Fibroblast of upper back skin (primary cell): ENCODE data around the gene CTBS.

Experiments used
- DNase-seq: peaks from one replicate; pipeline ENCODE4 v3.0.0-alpha.2; 2013

Gene CTBS

DNA sequence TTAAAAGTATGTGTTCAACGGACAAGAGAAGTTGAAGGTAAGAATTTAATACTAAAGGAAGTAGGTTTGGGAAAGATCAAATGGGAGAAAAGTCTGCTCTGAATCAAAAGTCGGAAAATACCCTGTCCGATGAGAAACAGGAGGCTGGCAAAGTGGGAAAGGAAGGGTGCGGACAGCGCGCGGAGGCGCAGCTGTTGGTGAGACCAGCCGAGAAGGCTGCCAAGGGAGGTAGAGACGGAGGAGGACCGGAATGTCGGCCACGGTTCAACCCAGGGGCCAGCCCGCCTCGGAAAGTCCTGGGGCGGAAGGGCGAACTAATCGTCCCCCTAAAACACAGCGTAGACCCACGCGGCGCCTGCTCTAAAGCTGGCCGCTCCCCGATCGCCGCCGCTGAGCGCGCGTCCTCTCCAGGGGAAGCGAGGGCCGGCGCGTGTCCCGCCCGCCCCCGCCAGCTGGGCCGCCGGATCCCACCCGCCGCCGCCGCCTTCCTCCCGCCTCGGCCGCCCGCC is 68.7 kb downstream of the CTBS start:
- DNase-seq, result peak; percentile 58

DNA sequence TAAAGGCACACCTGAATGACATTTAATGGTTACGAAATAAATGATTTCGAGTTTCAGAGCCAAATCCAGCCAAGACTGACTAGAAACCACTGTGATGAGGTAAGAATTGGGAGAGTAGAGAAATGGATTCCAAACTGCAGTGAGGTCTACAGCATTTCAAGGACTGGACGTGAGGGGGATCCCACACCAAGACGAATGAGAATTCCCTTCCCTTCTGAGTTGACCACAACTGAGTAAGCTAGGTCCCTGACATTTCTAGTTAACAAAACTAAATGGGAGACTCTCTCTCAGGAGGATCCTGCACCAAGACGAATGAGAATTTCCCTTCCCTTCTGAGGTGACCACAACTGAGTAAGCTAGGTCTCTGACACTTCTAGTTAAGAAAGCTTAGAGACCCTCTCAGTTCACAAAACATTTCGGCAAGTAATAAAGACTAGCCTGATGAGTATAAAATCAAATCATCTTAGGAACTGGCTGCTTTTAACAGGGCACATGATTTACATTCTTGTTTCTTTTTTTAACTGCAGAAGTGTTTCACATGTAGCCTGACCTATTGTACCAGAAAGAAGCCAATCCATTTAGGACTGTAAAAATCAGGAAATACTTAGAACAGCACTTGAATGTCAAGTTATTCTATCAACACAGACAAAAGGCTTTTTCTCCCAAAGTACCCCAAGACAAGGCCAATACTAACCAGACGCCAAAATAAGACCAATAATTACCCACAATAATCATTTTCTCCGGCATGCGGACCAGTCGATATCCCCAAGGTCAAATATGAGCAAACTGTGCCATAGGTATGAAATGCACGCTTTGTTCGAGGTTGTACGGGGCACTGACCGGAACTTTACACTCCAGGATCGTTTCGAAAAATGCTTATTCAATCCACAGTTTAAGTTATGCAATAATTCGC is 69.4 kb downstream of the CTBS start:
- DNase-seq, result peak; percentile 79

DNA sequence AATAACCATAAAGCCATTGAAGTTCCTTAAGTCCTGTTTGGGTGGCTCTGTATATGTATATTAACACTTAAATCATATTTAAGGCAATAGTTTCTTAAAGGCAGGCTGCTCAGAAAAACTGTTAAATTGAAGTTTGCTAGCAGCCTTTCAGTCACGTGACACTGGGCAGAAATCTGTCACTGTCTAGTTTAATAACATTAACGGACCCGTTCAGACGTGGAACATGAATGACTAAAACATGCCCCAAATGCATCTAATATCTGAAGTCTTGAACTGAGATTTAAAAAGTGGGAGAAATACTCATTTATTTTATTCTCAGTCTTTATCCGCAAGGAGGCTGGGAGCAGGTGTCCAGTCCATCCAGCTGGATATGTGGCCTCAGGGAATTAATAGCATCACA is 71.3 kb downstream of the CTBS start:
- DNase-seq, result no peak
